ENCODE measurements around the gene ZC3HAV1. TPM values are rescaled to one million over a fixed set of nuclear protein-coding genes. Genes with fewer than 3 reads are reported as not detected.

ZC3HAV1 gene
- total and polyA plus RNA-seq, 2 of the 13 experiments (the other 11 are each of a cell fraction or from before 2014, with no cell fraction given) = 12.7 to 23.7 TPM

GRCh38 chr7:139035586-139036353 is 73.8 kb downstream of the ZC3HAV1 start, which contains the start of gene ZC3HAV1L (continued):
- TF ChIP-seq ZNF839 (CRISPR knock-in tag; IDR thresholded peaks at IDR 0.05; ENCODE audit: borderline replicate concordance) = no peak
- TF ChIP-seq, protein P1, sequence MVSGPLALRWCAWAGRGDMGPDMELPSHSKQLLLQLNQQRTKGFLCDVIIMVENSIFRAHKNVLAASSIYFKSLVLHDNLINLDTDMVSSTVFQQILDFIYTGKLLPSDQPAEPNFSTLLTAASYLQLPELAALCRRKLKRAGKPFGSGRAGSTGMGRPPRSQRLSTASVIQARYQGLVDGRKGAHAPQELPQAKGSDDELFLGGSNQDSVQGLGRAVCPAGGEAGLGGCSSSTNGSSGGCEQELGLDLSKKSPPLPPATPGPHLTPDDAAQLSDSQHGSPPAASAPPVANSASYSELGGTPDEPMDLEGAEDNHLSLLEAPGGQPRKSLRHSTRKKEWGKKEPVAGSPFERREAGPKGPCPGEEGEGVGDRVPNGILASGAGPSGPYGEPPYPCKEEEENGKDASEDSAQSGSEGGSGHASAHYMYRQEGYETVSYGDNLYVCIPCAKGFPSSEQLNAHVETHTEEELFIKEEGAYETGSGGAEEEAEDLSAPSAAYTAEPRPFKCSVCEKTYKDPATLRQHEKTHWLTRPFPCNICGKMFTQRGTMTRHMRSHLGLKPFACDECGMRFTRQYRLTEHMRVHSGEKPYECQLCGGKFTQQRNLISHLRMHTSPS (CRISPR knock-in tag; IDR thresholded peaks at IDR 0.05; ENCODE audit: low read depth) = no peak
- TF ChIP-seq REPIN1 (CRISPR knock-in tag; IDR thresholded peaks at IDR 0.05; ENCODE audit: borderline replicate concordance, low read depth) = peak; percentile 53
- TF ChIP-seq, protein P2, sequence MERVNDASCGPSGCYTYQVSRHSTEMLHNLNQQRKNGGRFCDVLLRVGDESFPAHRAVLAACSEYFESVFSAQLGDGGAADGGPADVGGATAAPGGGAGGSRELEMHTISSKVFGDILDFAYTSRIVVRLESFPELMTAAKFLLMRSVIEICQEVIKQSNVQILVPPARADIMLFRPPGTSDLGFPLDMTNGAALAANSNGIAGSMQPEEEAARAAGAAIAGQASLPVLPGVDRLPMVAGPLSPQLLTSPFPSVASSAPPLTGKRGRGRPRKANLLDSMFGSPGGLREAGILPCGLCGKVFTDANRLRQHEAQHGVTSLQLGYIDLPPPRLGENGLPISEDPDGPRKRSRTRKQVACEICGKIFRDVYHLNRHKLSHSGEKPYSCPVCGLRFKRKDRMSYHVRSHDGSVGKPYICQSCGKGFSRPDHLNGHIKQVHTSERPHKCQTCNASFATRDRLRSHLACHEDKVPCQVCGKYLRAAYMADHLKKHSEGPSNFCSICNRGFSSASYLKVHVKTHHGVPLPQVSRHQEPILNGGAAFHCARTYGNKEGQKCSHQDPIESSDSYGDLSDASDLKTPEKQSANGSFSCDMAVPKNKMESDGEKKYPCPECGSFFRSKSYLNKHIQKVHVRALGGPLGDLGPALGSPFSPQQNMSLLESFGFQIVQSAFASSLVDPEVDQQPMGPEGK (CRISPR knock-in tag; IDR thresholded peaks at IDR 0.05) = no peak
- TF ChIP-seq ZNF879 (CRISPR knock-in tag; IDR thresholded peaks at IDR 0.05) = peak; percentile 42; the same call in 1 of the 2 replicates
- TF ChIP-seq SRSF1 (optimal IDR thresholded peaks at IDR 0.05; ENCODE audit: low read depth, low read length) = no peak
- TF ChIP-seq ZNF260 (CRISPR knock-in tag; IDR thresholded peaks at IDR 0.05; ENCODE audit: borderline replicate concordance, low read depth) = 0 out of 2 replicates have a peak, but pooled peaks have one; percentile 23
- TF ChIP-seq KLF12 (CRISPR knock-in tag; IDR thresholded peaks at IDR 0.05; ENCODE audit: borderline replicate concordance) = 0 out of 2 replicates have a peak, but pooled peaks have one; percentile 33
- no peak for TF ChIP-seq GLI4 (CRISPR knock-in tag; IDR thresholded peaks at IDR 0.05; ENCODE audit: borderline replicate concordance)
- peak; percentile 89 for TF ChIP-seq ZNF564 (CRISPR knock-in tag; IDR thresholded peaks at IDR 0.05)
- TF ChIP-seq, protein P3, sequence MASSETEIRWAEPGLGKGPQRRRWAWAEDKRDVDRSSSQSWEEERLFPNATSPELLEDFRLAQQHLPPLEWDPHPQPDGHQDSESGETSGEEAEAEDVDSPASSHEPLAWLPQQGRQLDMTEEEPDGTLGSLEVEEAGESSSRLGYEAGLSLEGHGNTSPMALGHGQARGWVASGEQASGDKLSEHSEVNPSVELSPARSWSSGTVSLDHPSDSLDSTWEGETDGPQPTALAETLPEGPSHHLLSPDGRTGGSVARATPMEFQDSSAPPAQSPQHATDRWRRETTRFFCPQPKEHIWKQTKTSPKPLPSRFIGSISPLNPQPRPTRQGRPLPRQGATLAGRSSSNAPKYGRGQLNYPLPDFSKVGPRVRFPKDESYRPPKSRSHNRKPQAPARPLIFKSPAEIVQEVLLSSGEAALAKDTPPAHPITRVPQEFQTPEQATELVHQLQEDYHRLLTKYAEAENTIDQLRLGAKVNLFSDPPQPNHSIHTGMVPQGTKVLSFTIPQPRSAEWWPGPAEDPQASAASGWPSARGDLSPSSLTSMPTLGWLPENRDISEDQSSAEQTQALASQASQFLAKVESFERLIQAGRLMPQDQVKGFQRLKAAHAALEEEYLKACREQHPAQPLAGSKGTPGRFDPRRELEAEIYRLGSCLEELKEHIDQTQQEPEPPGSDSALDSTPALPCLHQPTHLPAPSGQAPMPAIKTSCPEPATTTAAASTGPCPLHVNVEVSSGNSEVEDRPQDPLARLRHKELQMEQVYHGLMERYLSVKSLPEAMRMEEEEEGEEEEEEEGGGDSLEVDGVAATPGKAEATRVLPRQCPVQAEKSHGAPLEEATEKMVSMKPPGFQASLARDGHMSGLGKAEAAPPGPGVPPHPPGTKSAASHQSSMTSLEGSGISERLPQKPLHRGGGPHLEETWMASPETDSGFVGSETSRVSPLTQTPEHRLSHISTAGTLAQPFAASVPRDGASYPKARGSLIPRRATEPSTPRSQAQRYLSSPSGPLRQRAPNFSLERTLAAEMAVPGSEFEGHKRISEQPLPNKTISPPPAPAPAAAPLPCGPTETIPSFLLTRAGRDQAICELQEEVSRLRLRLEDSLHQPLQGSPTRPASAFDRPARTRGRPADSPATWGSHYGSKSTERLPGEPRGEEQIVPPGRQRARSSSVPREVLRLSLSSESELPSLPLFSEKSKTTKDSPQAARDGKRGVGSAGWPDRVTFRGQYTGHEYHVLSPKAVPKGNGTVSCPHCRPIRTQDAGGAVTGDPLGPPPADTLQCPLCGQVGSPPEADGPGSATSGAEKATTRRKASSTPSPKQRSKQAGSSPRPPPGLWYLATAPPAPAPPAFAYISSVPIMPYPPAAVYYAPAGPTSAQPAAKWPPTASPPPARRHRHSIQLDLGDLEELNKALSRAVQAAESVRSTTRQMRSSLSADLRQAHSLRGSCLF (CRISPR knock-in tag; IDR thresholded peaks at IDR 0.05; ENCODE audit: borderline replicate concordance) = no peak
- TF ChIP-seq ZNF468 (CRISPR knock-in tag; IDR thresholded peaks at IDR 0.05) = peak; percentile 84; the same call in 1 of the 2 replicates
- TF ChIP-seq ZNF598 (CRISPR knock-in tag; IDR thresholded peaks at IDR 0.05; ENCODE audit: borderline replicate concordance) = no peak
- TF ChIP-seq ZFP82 (CRISPR knock-in tag; IDR thresholded peaks at IDR 0.05; ENCODE audit: borderline replicate concordance) = no peak
- TF ChIP-seq, protein P4, sequence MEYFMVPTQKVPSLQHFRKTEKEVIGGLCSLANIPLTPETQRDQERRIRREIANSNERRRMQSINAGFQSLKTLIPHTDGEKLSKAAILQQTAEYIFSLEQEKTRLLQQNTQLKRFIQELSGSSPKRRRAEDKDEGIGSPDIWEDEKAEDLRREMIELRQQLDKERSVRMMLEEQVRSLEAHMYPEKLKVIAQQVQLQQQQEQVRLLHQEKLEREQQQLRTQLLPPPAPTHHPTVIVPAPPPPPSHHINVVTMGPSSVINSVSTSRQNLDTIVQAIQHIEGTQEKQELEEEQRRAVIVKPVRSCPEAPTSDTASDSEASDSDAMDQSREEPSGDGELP (IDR thresholded peaks at IDR 0.05; ENCODE audit: borderline replicate concordance, low read depth) = no peak
- no peak for TF ChIP-seq ZNF780A (CRISPR knock-in tag; IDR thresholded peaks at IDR 0.05)
- no peak for TF ChIP-seq TCF7L2 (IDR thresholded peaks at IDR 0.05; ENCODE audit: low read depth, low read length)
- TF ChIP-seq NFIC (IDR thresholded peaks at IDR 0.05; ENCODE audit: low read length) = no peak
- no peak for TF ChIP-seq RFX1 (IDR thresholded peaks at IDR 0.05)
- TF ChIP-seq NCOA1 (CRISPR knock-in tag; IDR thresholded peaks at IDR 0.05) = no peak
